ENCODE measurements around the gene AP5B1.
"Not testable (repeated sequence)": the region's sequence is repeated elsewhere in the genome, so short reads cannot be mapped to it uniquely, and the experiment has no call there.

The AP5B1 gene

GRCh38 chr11:65744699-65745042, 36.1 kb downstream of the AP5B1 start:
- no peak overlapping the region for H3K4me3 ChIP-seq (ENCODE audit: low read length)
- TF ChIP-seq CTCF (conservative IDR thresholded peaks at IDR 0.05; ENCODE audit: low read length): no peak
- no peak for DNase-seq (ENCODE audit: low read depth)

- TF ChIP-seq CTCF (conservative IDR thresholded peaks at IDR 0.05; ENCODE audit: low read length): peak; percentile 55
- DNase-seq (ENCODE audit: low read depth): peak; percentile 44
- H3K4me3 ChIP-seq (ENCODE audit: low read length): no peak overlapping the region
These were observed 36.6 kb downstream of the AP5B1 start for GRCh38 chr11:65744026-65744698.

GRCh38 chr11:65743681-65744025, 37.1 kb downstream of the AP5B1 start:
- no peak overlapping the region for H3K4me3 ChIP-seq (ENCODE audit: low read length)
- TF ChIP-seq CTCF (conservative IDR thresholded peaks at IDR 0.05; ENCODE audit: low read length): no peak
- DNase-seq (ENCODE audit: low read depth): no peak

- DNase-seq (ENCODE audit: low read depth): no peak
- H3K4me3 ChIP-seq (ENCODE audit: low read length): no peak overlapping the region
- no peak for TF ChIP-seq CTCF (conservative IDR thresholded peaks at IDR 0.05; ENCODE audit: low read length)
These were observed 38.4 kb downstream of the AP5B1 start for GRCh38 chr11:65742353-65742752.

GRCh38 chr11:65741185-65741584, 39.6 kb downstream of the AP5B1 start:
- H3K4me3 ChIP-seq (ENCODE audit: low read length): no peak overlapping the region
- no peak for DNase-seq (ENCODE audit: low read depth)
- no peak for TF ChIP-seq CTCF (conservative IDR thresholded peaks at IDR 0.05; ENCODE audit: low read length)

- no peak for DNase-seq (ENCODE audit: low read depth)
- no peak overlapping the region for H3K4me3 ChIP-seq (ENCODE audit: low read length)
- no peak for TF ChIP-seq CTCF (conservative IDR thresholded peaks at IDR 0.05; ENCODE audit: low read length)
These were observed 41.8 kb downstream of the AP5B1 start for GRCh38 chr11:65739022-65739421.

- H3K4me3 ChIP-seq (ENCODE audit: low read length): no peak overlapping the region
- no peak for TF ChIP-seq CTCF (conservative IDR thresholded peaks at IDR 0.05; ENCODE audit: low read length)
- no peak for DNase-seq (ENCODE audit: low read depth)
These were observed 44.0 kb downstream of the AP5B1 start for GRCh38 chr11:65736810-65737209.

GRCh38 chr11:65735111-65735510, 45.7 kb downstream of the AP5B1 start:
- H3K4me3 ChIP-seq (ENCODE audit: low read length); DNase-seq (ENCODE audit: low read depth): not testable (repeated sequence)

All from AG10803 (cell line).